Fibroblast of upper back skin (primary cell): Measurements from ENCODE around the gene SLC25A43.
"Not testable (repeated sequence)": the region's sequence is repeated elsewhere in the genome, so short reads cannot be mapped to it uniquely, and the experiment has no call there.

Source experiments
- DNase-seq: peaks from one replicate; pipeline ENCODE4 v3.0.0-alpha.2; 2013

SLC25A43 gene

DNA sequence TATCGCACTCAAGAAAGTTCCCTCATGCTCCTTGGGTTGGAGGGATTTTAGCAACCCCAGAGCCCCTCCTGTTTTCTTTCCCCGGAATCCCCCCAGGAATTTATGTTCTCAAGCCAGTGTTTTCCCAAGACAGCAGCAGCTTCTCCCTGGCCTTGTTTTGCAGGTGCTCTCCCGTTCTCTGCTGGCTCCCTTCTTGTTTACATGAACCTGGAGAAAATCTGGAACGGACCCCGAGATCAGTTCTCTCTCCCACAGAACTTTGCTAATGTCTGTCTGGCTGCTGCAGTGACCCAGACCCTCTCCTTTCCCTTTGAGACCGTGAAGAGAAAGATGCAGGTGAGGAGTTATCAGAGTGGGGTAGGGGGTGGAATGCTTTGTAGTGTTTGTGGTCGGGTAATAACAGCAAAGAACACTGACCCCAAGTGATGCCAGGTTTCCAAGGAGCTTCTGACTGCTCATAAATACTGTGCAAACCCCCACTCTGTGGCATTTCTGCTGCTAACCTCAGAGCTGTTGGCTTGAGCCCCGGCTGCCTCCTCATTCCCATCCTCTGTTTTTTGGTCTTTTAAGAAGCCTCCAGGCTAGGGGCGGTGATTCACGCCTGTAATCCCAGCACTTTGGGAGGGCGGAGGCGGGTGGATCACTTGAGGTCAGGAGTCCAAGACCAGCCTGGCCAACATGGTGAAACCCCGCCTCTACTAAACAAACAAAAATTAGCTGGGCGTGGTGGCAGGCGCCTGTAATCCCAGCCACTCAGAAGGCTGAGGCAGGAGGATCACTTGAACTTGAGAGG, 11.1 kb downstream of the SLC25A43 start:
- DNase-seq: peak; percentile 74

GRCh38 chrX:119410854-119411253, 11.7 kb downstream of the SLC25A43 start:
- DNase-seq: no peak

DNA sequence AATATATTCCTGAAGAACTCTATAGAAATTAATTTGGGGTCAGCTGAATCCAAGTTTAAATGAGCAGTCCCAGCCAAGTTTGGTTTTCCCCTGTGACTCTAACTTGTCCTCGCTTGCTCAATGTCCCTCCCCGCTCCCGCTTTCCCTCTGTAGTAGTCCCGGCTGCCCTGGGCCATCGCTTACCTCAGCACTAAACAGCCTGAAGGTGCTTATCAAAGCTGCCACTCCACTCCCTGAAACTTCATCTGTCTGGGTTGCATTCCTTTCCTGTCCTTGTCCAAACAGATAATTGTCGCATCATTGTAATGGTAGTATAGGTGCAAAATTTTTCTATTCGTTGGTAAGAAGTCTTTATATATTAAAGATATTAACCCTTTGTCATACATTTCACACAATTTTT, 12.8 kb downstream of the SLC25A43 start:
- DNase-seq: no peak

DNA sequence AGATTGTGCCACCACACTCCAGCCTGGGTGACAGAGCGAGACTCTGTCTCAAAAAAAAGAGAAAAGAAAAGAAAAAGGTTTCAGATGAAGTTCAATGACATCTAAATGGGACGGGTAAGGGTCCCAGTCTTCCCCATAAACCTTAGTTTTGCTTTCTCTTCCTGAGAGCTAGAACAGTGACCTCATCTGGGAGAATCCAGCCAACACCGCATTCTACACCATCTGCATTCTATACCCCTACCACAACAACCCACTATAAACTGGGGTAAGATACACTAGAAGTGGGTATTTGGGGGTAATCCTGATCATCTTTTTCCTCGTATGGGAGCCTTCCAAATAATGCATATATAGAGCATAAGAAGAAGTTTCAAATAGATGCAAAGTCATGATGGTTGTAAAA, 18.2 kb downstream of the SLC25A43 start:
- no peak for DNase-seq

DNA sequence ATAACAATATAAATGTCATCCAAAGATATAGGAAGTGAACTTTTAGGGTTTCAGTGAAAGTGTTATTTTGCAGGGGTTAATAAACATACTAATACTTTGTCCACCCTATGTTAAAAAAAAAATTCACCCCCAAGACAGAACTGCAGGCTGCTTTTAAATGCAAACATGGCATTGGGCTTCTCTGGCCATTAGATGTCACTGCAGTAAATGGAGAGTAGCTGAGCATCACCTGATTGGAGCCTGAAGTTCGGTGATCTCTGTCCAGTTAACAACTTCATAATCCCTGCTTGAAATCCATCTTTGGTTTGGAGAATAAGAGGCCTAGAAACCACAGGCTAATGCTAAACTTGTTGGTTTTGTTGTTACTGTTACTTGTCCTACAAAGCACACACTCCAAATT, 18.7 kb downstream of the SLC25A43 start:
- DNase-seq: no peak

- DNase-seq: no peak
Measured at GRCh38 chrX:119419146-119419545, 20.0 kb downstream of the SLC25A43 start.

DNA sequence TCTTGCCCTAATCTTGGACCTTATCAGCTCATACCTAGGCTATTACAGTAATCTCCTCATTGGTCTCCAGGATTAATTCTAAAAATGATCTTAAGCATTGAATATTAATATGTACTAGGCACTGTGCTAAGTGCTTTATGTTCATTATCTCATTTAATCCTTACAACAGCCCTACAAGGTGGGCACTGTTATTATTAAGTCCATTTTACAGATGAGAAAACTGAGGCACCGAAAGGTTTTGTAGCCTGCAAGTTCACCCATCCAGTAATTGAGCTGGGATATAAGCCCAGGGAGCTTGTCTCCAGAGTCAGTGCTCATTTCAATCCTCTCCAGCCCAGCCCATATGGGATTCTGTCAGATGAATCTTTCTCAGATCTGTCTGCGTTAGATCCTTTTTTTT, 20.8 kb downstream of the SLC25A43 start:
- no peak for DNase-seq

GRCh38 chrX:119421016-119421705, 22.0 kb downstream of the SLC25A43 start:
- DNase-seq: no peak

DNA sequence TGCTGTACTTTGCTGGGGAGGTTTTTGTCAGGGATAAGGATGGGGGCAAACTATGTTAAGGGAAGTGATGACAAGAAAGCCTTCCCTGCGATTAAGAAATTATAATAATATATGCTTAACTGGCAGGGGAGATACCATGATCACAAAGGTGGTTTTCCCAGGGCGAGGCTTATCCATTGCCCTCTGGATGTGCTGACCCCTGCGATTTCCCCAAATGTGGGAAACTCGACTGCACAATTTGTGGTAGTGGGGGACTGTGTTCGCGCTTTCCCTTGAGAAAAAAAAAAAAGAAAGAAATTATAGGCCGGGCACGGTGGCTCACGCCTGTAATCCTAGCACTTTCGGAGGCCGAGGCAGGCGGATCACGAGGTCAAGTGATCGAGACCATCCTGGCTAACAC, 24.5 kb downstream of the SLC25A43 start:
- no peak for DNase-seq

- DNase-seq: no peak
Measured at GRCh38 chrX:119424999-119425398, 25.9 kb downstream of the SLC25A43 start.

DNA sequence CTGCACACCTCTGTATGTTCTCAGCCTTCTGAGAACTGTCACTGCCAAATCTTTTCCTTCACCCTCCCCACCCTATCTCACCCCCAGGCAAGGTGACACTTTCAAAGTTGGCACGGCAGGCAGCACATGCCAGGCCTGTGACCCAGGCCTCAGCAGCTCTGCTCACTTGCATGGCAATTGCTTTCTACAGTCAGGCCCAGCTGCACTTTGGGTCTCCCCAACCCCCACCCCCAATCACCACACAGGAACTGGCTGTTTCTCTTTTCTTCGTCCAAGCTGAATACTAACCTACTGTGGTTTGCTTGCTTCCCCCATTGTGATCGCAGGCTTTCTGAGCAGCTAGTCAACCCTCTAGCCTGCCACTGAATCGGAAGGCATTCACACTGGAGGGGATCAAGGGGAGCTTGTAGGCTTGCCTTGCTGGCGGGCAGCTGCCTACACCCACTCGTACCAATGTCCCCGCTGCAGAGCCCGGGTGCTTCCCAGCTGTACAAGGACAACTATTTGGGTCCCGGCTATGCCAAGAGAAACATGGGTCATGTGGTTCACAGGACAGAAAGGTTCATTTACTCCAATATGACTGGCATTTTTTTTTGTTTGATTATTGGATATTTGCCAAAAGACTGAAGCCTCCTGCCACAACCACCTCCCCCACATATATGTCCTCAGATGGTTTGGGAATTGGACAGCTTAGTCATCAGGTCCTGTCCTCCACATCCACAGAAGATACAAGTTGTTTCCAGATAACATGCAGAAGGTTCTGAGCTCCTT, 28.1 kb downstream of the SLC25A43 start:
- peak; percentile 35 for DNase-seq

DNA sequence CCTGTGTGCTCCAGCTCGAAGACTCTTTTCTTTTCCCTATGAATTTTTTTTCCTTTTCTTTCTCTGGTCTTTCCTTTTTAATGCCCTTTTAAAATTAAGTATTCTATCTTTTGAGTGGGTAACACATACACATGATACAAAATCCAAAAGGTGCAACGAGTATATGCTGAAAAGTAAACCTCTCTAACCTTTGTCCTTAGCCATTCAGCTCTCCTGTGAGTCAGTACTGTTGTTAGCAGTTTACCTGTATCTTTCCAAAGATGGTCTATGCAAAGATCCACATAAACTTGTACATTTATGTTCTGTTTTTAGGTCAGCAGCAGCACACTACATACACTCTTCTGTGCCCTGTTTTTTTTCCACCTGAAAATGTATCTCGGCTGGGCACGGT, 28.7 kb downstream of the SLC25A43 start:
- no peak for DNase-seq

GRCh38 chrX:119429471-119429870, 30.3 kb downstream of the SLC25A43 start:
- peak; percentile 9 for DNase-seq

DNA sequence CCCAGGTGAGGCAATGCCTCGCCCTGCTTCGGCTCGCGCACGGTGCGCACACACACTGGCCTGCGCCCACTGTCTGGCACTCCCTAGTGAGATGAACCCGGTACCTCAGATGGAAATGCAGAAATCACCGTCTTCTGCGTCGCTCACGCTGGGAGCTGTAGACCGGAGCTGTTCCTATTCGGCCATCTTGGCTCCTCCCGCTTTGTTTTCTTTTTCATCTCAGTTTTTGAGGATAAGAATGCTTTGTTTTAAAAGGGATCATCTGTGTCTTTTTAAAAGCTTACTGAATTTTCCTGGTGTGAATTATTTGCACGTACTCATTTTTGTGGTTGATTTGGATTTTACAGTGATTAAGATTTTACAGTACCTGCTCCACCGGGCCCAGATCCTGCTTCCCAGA, 42.2 kb downstream of the SLC25A43 start:
- not testable (repeated sequence) for DNase-seq

GRCh38 chrX:119442286-119442685, 43.1 kb downstream of the SLC25A43 start:
- no peak for DNase-seq

GRCh38 chrX:119453202-119453601, 54.1 kb downstream of the SLC25A43 start:
- no peak for DNase-seq

DNA sequence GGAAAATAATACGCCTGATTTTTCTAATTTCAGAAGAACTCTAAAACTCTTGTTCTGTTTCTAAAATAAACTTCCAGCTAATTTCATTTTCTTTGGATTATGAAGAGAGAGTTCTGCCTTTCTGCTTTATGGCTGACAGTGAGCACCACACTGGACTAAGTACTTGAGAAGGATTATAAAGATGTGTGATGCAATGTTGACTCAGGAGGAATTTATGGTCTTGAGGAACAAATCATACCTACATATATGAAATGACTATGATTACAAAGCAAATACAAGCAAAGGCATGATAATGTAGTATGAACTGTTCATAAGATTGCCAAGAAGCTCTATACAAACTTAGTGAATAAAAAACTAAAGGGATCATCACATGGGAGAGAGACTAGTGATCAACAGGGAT, 56.1 kb downstream of the SLC25A43 start:
- peak; percentile 46 for DNase-seq

GRCh38 chrX:119459181-119459580, 60.0 kb downstream of the SLC25A43 start:
- DNase-seq: no peak

- DNase-seq: no peak
Measured at GRCh38 chrX:119465555-119465954, 66.4 kb downstream of the SLC25A43 start.

GRCh38 chrX:119466970-119467369, 67.8 kb downstream of the SLC25A43 start:
- no peak for DNase-seq

DNA sequence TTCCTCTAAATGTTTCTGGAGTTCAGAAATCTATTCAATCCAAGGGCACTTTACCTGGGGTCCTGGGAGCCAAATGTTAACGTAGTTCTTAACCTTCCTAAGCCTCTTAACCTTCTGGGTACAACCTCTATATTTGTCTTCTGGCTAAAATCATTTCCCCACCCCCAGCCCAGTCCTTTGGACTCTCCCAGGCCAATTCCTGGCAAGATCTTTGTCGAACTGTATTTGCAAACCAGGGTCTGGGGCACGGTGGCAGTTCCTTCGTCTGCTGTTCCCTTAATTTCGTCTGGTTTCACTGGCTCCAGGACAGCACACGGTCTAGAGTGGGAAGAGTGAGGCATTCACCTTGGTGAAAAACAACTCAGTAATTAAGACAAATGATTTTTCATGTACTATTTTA, 68.3 kb downstream of the SLC25A43 start:
- DNase-seq: no peak

DNA sequence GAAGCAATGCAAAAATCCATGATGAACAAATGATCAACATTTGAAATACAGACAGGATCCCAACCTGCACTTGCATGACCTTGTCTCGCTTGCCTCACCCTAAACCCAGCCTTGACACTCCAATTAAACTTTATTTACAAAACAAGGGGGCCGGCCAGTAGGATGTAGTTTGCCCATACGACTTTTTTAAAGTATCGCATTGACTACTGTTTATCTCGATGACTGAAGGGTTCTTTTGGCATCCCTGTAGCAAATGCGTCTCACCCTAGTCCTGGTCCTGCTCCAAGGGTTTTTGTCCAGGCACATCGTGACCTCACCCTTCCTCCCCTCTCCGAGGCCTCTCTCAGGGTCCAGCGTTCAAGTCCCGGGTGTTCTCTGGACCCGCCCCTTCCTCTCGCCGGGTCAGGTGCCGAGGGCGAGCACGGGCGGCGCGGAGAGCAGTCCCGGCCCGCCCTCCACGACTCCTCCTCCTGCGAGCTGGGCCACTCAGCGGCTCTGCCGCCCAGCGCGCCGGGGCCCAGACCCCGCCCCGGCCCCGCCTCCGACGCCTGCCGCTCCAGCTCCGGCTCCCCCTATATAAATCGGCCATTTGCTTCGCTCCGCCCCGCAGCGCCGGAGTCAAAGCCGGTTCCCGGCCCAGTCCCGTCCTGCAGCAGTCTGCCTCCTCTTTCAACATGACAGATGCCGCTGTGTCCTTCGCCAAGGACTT, 68.9 kb downstream of the SLC25A43 start, which contains the start of gene SLC25A5:
TSS of gene SLC25A5 (plus strand) at position 603 of the 709 bp plus-strand sequence. CDS start at position 675, 72 bp downstream.
- peak; percentile 74 for DNase-seq
